Right lobe of liver (tissue), 4 donors: ENCODE measurements around the gene MMP17.

ENCODE experiments used
- CTCF ChIP-seq, 4 donors: fragments of 200-600 bp in 3 of 4; fragments of 450-650 bp in 1 of 4; IDR thresholded peaks; one replicate each; pipeline versions ENCODE4 v1.5.1 to v1.8.0; 2016 to 2022; ENCODE audit warnings: antibody characterized with exemption in 4 of 4, mild to moderate bottlenecking in 2 of 4
- POLR2A ChIP-seq: fragments of 450-650 bp; IDR thresholded peaks from one replicate; pipeline ENCODE4 v1.6.1; 2017; ENCODE audit warnings: antibody characterized with exemption, mild to moderate bottlenecking
- donor health status: DM: no; HTN: no; CAD: no.
- donor health status: DM: no; HTN: no; CAD: no.
- donor health status: DM: no; HTN: yes; CAD: no.

- TF ChIP-seq POLR2A (no peak), CTCF (IDR thresholded peaks at IDR 0.05) (no peak)
These were observed 17.5 kb upstream of the MMP17 start for GRCh38 chr12:131810726-131811125.
